Endothelial cell of hepatic sinusoid (primary cell): ENCODE measurements around the gene MTHFS.

Experiments
- in situ Hi-C: cut with HindIII; loops from 2 replicates; pipeline ENCODE4 v1.10.0; 2017; ENCODE audit warnings: low sequenced_read_pairs

Gene MTHFS

DNA sequence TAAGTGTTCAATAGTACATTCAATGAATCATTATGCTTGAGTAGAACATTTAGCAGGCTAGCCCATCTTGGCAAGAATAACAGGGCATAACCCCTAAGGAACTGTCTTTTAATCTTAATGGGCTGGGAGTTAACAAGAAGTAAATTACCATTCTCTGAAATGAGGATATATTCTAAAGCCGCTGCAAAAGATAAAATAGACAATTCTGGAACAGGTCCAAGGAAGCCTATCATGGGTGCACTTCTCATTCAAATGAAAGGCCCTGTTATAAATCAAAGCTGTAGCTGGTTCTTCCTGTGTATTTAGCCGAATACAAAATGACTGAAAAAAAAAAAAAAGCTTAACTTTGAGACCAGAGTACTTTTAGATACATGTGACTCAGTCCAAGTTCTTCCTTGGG, 15.6 kb downstream of the MTHFS start:
- in situ Hi-C loops: no loop called here

GRCh38 chr15:79878078-79878705, 18.6 kb downstream of the MTHFS start:
- in situ Hi-C loops: no loop called here

GRCh38 chr15:79875213-79875612, 21.6 kb downstream of the MTHFS start:
- in situ Hi-C loops: no loop called here

DNA sequence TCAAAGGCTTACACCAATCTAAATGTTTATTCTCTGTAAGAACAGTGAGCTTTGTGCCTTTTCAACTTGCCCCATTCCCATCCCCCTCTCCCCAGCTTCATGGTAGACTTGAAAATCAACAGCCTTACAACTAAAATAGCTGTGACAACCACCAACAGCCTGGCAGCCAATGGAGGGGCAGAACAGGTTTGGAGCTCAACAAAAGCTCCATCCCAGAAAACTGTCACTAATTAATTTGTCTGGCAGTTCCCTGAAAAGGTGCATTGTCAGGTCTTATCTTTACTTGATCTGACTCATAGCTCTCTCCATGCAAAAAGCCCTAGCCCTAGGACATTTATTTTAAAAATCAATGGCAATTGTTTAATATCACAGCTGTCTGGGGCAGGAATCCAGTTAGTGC, 22.6 kb downstream of the MTHFS start:
- in situ Hi-C loops: no loop called here

DNA sequence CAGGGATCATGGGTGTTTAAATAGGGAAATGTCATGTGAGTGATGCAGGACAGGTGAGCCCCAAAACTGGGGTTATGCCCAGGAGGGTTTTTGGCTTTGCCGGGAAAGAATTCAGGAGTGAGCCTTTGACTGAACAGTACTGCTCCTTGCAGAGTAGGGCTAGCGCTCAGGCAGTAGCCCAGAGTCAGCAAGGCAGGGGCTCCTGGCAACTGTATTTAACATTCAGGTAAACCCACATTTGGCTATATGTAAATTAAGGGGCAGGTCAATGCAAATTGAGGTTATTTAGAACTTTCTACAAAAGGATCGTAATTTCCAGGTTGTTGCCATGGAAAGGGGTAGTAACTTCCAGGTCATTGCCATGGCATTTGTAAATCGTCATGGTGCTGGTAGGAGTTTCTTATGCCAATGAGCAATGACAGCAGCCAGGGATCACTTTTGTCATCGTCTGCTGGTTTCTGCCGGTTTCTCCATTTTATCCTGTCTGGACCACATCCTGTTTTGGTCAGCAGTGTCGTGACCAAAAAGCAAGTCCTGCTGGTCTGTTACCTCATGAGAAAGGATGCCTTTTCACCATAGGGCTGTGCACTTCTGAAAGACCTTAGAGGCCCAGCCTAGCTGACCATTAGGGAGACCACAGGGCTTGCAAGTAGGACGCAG, 24.3 kb downstream of the MTHFS start:
- in situ Hi-C loops: no loop called here

DNA sequence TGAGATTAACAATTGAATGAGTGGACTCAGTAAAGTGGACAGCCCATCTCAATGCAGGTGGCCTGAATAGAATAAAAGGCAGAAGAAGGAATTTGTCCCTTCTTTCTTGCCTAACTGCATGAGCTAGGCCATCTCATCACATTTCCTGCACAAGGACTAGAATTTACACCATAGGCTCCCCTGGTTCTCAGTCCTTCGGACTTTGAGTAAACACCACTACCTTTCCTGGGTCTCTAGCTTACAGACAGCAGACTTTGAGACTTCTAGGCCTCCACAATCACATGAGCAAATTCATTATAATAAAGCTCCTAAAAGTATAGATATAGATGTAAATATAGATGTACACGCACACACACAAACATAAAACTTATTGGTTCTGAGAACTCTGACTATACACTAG, 28.3 kb downstream of the MTHFS start:
- in situ Hi-C loops: no loop called here

DNA sequence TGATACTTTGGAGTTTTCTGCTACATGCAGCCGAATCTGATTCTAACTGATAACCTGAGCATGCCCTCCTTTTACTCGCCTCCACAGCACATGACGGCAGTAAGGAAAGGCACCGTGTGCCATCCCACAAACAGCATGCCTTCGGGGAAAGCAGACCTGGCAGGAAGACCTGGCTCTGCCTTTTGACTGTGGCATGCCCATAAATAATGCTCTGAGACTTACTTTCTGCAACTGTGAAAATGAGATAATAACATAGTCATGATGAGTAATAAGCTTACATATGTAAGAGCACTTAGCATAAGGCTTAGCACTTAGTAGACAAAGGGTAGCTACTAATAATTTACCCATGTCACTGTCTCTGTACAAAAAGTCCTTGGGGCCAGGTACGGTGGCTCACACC, 32.9 kb downstream of the MTHFS start:
- in situ Hi-C loops: no loop called here

DNA sequence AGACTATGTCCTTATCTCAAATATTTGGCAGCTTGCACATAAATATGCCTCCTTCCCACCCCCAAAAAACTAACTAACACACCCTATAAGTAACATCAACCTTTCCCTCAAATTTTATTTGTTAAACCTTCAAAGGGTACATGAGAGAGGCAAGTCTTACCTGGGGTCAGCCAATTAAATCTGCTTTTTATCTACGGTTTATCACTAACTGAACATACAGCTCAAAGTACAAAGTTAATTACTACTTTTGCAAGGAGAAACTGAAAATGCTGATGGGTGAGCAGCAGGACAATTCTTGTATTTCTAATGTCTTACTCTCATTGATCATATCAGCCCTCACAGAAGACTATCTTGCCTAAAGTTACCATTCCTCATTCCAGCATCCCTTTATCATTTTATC, 34.6 kb downstream of the MTHFS start:
- in situ Hi-C loops: no loop called here

GRCh38 chr15:79860661-79861060, 36.2 kb downstream of the MTHFS start:
- in situ Hi-C loops: no loop called here

- in situ Hi-C loops: no loop called here
These were observed 38.3 kb downstream of the MTHFS start for GRCh38 chr15:79858469-79858868.

DNA sequence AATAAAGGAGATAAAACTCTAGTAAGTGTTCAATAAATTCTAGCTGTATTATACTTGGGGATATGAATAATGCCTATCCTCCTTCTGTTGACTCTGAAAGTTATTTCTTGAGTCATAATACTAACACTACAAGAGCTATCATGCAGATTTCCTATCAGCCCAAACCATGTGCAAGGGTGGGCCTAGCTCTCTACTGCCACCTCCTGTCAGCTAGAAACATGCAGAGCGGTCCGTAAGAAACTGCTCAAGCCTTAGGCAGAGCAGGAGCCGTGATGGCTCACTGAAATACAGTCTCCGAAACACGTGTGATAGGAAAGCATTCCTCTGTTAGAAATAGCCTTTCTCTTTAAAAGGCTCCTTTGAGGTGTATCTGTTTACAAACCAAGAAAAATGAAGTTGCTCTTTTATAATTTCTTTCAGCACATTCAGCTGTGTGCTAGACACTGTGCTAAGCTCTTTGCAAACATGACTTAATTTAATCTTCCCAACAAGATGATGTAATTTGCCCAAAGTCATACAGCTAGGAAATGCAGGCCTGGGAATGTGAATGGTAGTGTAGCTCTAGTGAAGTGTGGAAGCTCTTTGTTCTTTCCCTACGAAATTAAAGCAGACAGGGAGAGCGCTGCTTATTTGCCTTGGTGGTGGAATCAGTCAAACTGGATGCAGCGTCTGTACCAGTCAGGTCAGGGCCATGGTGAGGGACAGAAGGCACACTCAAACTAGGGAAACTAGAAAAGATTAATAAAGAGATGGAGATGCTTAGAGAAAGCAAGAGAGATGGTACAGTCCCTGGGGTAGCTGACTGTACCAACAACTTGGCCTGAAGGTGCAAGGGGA, 43.1 kb downstream of the MTHFS start:
- in situ Hi-C loops: no loop called here

DNA sequence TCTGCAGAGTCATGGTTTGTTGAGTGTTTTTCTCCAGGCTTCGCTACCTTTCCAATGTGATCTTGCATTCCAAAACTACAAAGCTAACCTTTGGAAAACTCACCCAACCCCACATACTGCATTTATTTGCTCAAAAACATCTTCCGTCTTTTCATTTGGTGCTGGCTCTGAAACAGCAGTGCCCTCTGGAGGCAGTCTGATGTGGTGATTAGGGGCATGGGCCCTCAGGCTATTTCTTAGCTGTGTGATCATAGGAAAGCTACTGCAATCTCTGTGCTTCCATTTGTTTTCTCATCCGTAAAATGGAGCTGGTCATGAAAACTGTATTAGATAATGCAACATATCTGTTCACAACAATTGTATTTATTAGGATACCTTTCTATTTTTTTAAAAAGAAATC, 47.0 kb downstream of the MTHFS start:
- in situ Hi-C loops: no loop called here

- in situ Hi-C loops: no loop called here
These were observed 50.3 kb downstream of the MTHFS start for GRCh38 chr15:79846539-79846938.

DNA sequence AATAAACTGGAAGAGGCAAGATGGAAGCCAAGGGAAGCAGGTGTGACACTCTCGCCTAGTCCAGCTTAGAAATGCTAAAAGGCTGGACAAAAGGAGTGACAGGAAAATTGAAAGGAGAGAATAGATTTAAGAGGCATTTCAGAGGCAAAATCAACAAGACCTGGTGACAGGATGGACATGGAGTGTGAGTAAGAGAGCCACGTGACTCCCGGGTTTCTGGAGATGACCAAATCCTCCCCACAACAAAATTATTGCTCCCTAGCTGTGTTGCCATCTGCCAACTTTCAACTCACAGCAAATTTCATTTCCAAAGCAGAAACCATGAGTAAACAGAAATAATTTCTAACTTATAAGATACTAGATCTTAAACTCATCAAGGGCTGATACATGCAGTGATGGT, 52.6 kb downstream of the MTHFS start:
- in situ Hi-C loops: no loop called here

- in situ Hi-C loops: no loop called here
These were observed 59.0 kb downstream of the MTHFS start for GRCh38 chr15:79837846-79838245.

GRCh38 chr15:79834495-79834894, 62.3 kb downstream of the MTHFS start:
- in situ Hi-C loops: no loop called here

DNA sequence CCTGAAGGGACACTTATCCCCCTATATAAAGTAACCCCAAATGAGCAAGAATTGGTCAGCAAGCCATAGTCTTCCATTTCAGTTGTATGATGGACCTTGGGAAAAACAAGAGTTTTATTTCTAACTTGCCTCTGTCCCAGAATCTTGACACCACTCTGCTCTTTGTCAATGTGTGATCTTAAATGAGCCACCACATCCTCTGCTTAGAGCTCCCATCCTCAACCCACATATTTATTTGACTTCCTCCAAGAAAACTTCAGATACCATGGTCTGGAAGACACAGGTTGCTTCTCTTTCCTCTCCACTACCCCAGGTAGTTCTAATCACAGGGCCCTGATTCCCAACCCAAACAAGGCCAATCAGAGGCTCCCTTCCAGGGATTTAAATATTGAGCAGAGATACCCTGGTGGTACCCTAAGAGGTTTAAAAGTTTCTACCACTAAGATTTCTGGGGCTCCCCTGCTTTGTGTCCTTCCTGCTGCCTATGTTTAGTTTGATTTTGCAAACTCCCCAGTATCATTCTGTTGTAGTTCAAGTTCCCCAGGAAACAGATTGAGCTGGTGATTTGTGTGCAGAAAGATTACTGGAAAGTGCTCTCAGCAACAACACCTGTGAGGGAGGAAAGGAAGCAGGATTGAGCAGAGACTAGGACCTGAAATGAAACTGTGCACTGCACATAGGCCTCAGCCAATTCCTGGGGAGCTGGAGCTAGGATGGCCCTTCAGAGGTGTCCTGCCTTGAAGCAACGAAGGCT, 64.3 kb downstream of the MTHFS start:
- in situ Hi-C loops: no loop called here

DNA sequence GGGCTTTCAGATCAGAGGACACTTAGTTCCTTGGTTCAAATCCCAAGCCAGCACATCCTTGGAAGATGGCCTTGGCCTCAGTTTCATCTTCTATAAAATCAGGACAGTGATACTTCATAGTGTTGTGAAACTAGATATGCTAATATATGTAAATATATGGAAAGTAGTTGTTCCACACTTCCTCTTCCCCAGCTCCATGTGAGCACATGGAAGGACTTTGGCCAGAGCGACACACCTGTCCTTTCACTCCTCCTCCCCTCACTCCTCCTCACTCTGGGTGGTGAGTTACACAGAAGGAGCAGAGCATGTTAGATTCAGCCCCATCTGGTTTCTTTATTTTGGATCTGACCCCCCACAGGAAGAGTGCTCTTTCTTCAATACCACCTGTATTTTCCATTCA, 65.2 kb downstream of the MTHFS start:
- in situ Hi-C loops: no loop called here

GRCh38 chr15:79829950-79830349, 66.9 kb downstream of the MTHFS start:
- in situ Hi-C loops: no loop called here

GRCh38 chr15:79828447-79828846, 68.4 kb downstream of the MTHFS start:
- in situ Hi-C loops: no loop called here

DNA sequence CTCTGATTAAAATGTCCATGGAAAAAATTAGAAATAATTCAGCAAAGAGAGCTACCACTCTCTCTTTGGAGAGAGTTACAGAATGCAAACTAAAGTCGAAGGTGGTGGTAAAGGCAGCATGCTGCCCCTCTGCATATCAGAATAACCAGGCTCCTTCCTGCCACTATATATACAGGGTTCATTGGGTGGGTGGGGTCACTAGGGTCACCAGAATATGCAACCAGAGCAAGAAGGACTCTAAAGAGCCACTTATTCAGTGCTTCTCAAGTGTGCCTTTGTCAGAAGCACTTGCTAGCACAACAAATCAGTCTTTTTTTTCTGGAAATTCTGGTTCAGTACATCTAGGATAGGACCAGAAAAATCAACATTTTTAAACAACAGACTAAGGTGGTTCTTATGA, 70.0 kb downstream of the MTHFS start:
- in situ Hi-C loops: no loop called here
